Right lobe of liver (tissue), 4 donors: ENCODE measurements around the gene CACNA2D4.

Experiments used
- POLR2A ChIP-seq: fragments of 450-650 bp; IDR thresholded peaks from one replicate; pipeline ENCODE4 v1.6.1; 2017; ENCODE audit warnings: antibody characterized with exemption, mild to moderate bottlenecking
- TF ChIP-seq, protein P1 (sequence below), 4 donors: fragments of 200-600 bp in 3 of 4; fragments of 450-650 bp in 1 of 4; IDR thresholded peaks; one replicate each; pipeline versions ENCODE4 v1.5.1 to v1.8.0; 2016 to 2022; ENCODE audit warnings: antibody characterized with exemption in 4 of 4, mild to moderate bottlenecking in 2 of 4
- donor health status: DM: no; HTN: no; CAD: no.
- donor health status: DM: no; HTN: no; CAD: no.
- donor health status: DM: no; HTN: yes; CAD: no.

DNA sequence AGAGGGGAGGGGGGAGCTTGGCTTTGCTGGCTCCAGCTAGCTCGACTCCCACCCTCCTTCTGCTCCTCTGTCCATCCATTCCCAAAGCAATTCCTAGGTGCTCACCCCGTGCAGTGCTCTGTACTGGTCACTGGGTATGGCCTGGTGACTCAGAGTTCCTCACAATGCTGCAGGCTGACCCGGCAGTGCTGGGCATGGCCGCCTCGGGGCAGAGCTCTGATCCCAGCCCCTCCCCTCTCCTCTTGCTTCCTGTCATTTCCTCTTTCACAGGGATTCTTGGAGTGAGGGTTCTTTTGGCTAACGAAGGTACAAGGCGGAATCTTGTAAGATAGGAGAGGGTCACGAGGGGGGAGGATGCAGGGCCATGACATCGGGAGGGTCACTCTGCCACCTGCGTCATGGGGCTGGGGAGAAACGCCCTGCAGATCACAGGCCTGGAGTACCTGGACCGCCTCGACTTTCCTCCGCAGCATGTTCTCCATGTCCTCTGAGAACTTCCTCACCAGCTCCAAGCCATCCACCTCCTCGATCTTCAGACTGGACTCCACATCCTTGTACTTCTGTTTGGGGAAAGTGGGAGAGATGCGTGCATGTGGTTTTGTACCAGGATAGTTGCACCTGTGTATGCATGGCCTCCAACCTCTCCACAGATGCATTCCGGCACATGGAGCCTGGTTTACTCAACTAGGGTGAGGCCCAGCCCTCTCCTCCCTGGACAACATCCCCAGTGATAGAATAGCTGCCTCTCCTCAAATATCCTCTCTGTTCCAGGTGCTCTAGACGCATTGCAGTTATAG, 5.7 kb downstream of the CACNA2D4 start:
- TF ChIP-seq, protein P1, sequence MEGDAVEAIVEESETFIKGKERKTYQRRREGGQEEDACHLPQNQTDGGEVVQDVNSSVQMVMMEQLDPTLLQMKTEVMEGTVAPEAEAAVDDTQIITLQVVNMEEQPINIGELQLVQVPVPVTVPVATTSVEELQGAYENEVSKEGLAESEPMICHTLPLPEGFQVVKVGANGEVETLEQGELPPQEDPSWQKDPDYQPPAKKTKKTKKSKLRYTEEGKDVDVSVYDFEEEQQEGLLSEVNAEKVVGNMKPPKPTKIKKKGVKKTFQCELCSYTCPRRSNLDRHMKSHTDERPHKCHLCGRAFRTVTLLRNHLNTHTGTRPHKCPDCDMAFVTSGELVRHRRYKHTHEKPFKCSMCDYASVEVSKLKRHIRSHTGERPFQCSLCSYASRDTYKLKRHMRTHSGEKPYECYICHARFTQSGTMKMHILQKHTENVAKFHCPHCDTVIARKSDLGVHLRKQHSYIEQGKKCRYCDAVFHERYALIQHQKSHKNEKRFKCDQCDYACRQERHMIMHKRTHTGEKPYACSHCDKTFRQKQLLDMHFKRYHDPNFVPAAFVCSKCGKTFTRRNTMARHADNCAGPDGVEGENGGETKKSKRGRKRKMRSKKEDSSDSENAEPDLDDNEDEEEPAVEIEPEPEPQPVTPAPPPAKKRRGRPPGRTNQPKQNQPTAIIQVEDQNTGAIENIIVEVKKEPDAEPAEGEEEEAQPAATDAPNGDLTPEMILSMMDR (IDR thresholded peaks at IDR 0.05) = no peak
- no peak for TF ChIP-seq POLR2A
